Keratinocyte (primary cell): Measurements from ENCODE around the gene GRAMD1B. TPM values are rescaled to one million over a fixed set of nuclear protein-coding genes. Genes with fewer than 3 reads are reported as not detected.

Source experiments
- DNase-seq: peaks from one replicate; pipeline ENCODE4 v3.0.0-alpha.2; 2011; ENCODE audit warnings: low read depth, missing footprints, low spot score
- FAIRE-seq: peaks from 2 replicates; lab custom pipeline; 2011; peaks lifted over from hg19 to GRCh38; lab: Jason Lieb, UNC
- H2AFZ ChIP-seq: 2 replicates; pipeline ENCODE4 v1.6.0; 2012; ENCODE audit warnings: low read length, control low read depth, inconsistent platforms; ENCODE audit not compliant: control insufficient read depth
- H3K27ac ChIP-seq: 2 replicates; pipeline ENCODE4 v1.5.1; 2011; ENCODE audit warnings: low read length; ENCODE audit not compliant: control insufficient read depth, insufficient read depth
- H3K27me3 ChIP-seq: 3 replicates; pipeline ENCODE4 v1.6.0; 2011; ENCODE audit warnings: low read length; ENCODE audit not compliant: control insufficient read depth, insufficient read depth; ENCODE audit errors: extremely low read depth
- H3K36me3 ChIP-seq, 2 experiments: 2 replicates in 1 of 2; 3 replicates in 1 of 2; pipeline ENCODE4 v1.5.1; 2011; ENCODE audit warnings: low read length in 2 of 2, mild to moderate bottlenecking in 1 of 2; ENCODE audit not compliant: control insufficient read depth in 2 of 2, insufficient read depth in 2 of 2; ENCODE audit errors: extremely low read depth in 1 of 2
- H3K4me1 ChIP-seq: 3 replicates; pipeline ENCODE4 v1.5.1; 2011; ENCODE audit warnings: low read length; ENCODE audit not compliant: control insufficient read depth, insufficient read depth; ENCODE audit errors: extremely low read depth
- H3K4me2 ChIP-seq: 3 replicates; pipeline ENCODE4 v1.6.0; 2011; ENCODE audit warnings: low read depth, low read length; ENCODE audit not compliant: control insufficient read depth, insufficient read depth; ENCODE audit errors: extremely low read depth
- H3K4me3 ChIP-seq, 3 experiments: fragments of 200-600 bp in 1 of 3; sonication (generic) in 1 of 3; 2 replicates in 2 of 3; 3 replicates in 1 of 3; pipeline ENCODE4 v1.5.1; 2011 to 2016; ENCODE audit warnings: low read length in 3 of 3, mild to moderate bottlenecking in 3 of 3, control low read depth in 2 of 3, inconsistent platforms in 1 of 3, low read depth in 1 of 3, mixed read lengths in 1 of 3, mixed run types in 1 of 3, moderate library complexity in 1 of 3; ENCODE audit not compliant: control insufficient read depth in 2 of 3, insufficient read depth in 2 of 3; ENCODE audit errors: extremely low read depth in 1 of 3
- H3K79me2 ChIP-seq: 2 replicates; pipeline ENCODE4 v1.6.0; 2012; ENCODE audit warnings: low read length; ENCODE audit not compliant: control insufficient read depth, insufficient read depth
- H3K9ac ChIP-seq: 3 replicates; pipeline ENCODE4 v1.6.0; 2011; ENCODE audit warnings: low read length; ENCODE audit not compliant: control insufficient read depth, insufficient read depth; ENCODE audit errors: extremely low read depth
- H3K9me1 ChIP-seq: 3 replicates; pipeline ENCODE4 v1.6.0; 2011; ENCODE audit warnings: low read length; ENCODE audit not compliant: control insufficient read depth, insufficient read depth; ENCODE audit errors: extremely low read depth
- H3K9me3 ChIP-seq: 2 replicates; pipeline ENCODE4 v1.5.1; 2012; ENCODE audit warnings: low read depth, low read length; ENCODE audit not compliant: control insufficient read depth
- H4K20me1 ChIP-seq: 3 replicates; pipeline ENCODE4 v1.6.0; 2011; ENCODE audit warnings: low read length; ENCODE audit not compliant: control insufficient read depth, insufficient read depth; ENCODE audit errors: extremely low read depth
- CTCF ChIP-seq, 3 experiments: IDR thresholded peaks in 1 of 3; conservative IDR thresholded peaks in 1 of 3; optimal IDR thresholded peaks in 1 of 3; 2 replicates in 2 of 3; 3 replicates in 1 of 3; pipeline versions ENCODE3 to v1.5.1; 2011; ENCODE audit warnings: low read length in 3 of 3, mild to moderate bottlenecking in 3 of 3, moderate library complexity in 2 of 3, control low read depth in 1 of 3, inconsistent platforms in 1 of 3; ENCODE audit not compliant: insufficient read depth in 2 of 3; ENCODE audit errors: extremely low read depth in 1 of 3
- EZH2 ChIP-seq: IDR thresholded peaks from one replicate; pipeline ENCODE4 v1.6.1; 2012; ENCODE audit warnings: inconsistent platforms, mild to moderate bottlenecking, low read length, moderate library complexity
- dilution Hi-C: fragments of 300-500 bp; cut with MboI; formaldehyde crosslinking; loops from one replicate; pipeline ENCODE4 v1.7.0; 2020; ENCODE audit warnings: low sequenced_read_pairs; ENCODE audit not compliant: extremely low pct_ligation_motif_present
- polyA plus RNA-seq, 5 experiments: library from polyadenylated mRNA; depleted of rRNA in 3 of 5; stranded (reverse) in 3 of 5; stranded (forward) in 1 of 5; unstranded in 1 of 5; fragments of >200 nt; gene quantifications; 1 replicate in 1 of 5; 2 replicates in 3 of 5; 3 replicates in 1 of 5; pipeline versions ENCODE4 v1.2.1 to v1.2.3, GENCODE V29; 2011 to 2012; ENCODE audit warnings: missing spikeins in 2 of 5, low read depth in 1 of 5, low replicate concordance in 1 of 5

Gene GRAMD1B
- polyA plus RNA-seq, 1 donor (not counting 4 experiments of a cell fraction or from before 2014, with no cell fraction given): 0.04 TPM

- DNase-seq (no peak), FAIRE-seq (no peak)
- TF ChIP-seq CTCF (optimal IDR thresholded peaks at IDR 0.05 in 1 of 3, IDR thresholded peaks at IDR 0.05 in 1 of 3, conservative IDR thresholded peaks at IDR 0.05 in 1 of 3; ENCODE audit: extremely low read depth in 1 of 3, insufficient read depth in 2 of 3, low read length in 3 of 3): no peak
- TF ChIP-seq EZH2: no peak
- Histone ChIP-seq H3K36me3 (no peaks in the 10 kb centered on the region), H2AFZ (no peak overlapping the region), H3K4me1 (peaks cover 12% of the 10 kb centered on the region), H3K9me3 (no peaks in the 10 kb centered on the region), H4K20me1 (no peaks in the 10 kb centered on the region), H3K79me2 (no peaks in the 10 kb centered on the region), H3K9me1 (no peaks in the 10 kb centered on the region), H3K4me2 (no peak overlapping the region), H3K9ac (no peak overlapping the region), H3K27ac (no peak overlapping the region), H3K27me3 (no peaks in the 10 kb centered on the region), H3K4me3 (no peak overlapping the region)
- dilution Hi-C loops: no loop called here
Measured at GRCh38 chr11:123451183-123451781, 21.2 kb downstream of the GRAMD1B start.

DNA sequence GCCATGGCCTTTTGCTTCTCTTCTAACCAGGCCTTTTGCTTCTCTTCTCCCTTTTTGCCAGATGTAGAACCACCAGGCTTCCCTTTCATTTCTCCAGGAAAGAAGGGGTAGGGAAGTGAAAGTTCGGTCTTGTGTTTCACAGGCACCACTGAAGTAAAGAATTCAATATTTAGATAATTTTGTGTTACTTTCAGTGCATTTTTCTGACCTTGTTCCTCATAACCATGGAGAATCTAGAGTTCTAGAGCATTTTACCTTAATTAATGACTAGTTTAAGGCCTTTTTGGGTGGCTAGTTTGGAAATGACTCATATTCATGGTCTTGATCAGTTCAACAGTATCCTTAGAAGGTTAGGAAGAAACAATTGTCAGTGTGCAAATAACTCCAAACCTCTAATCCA lies 22.7 kb downstream of the GRAMD1B start:
- H3K36me3 ChIP-seq: no peaks in the 10 kb centered on the region
- dilution Hi-C loops: no loop called here
- H4K20me1 ChIP-seq: no peaks in the 10 kb centered on the region
- no peaks in the 10 kb centered on the region for H3K79me2 ChIP-seq
- H3K9me3 ChIP-seq: no peaks in the 10 kb centered on the region
- TF ChIP-seq CTCF (optimal IDR thresholded peaks at IDR 0.05 in 1 of 3, IDR thresholded peaks at IDR 0.05 in 1 of 3, conservative IDR thresholded peaks at IDR 0.05 in 1 of 3; ENCODE audit: extremely low read depth in 1 of 3, insufficient read depth in 2 of 3, low read length in 3 of 3): no peak
- TF ChIP-seq EZH2: no peak
- peaks cover 12% of the 10 kb centered on the region for H3K4me1 ChIP-seq
- H3K27me3 ChIP-seq: no peaks in the 10 kb centered on the region
- H3K4me2 ChIP-seq: no peak overlapping the region
- no peak overlapping the region for H3K4me3 ChIP-seq
- no peak overlapping the region for H3K27ac ChIP-seq
- no peak for FAIRE-seq
- H3K9me1 ChIP-seq: no peaks in the 10 kb centered on the region
- no peak overlapping the region for H3K9ac ChIP-seq
- DNase-seq: no peak
- H2AFZ ChIP-seq: no peak overlapping the region
